GM19438 (cell line): ENCODE measurements around the gene CGNL1.

Experiments used
- ATAC-seq: cut with Tn5 transposase; IDR thresholded peaks from one replicate; pipeline ENCODE4 v1.9.1; 2021; ENCODE audit warnings: low read depth; ENCODE audit not compliant: unreplicated experiment

The CGNL1 gene

DNA sequence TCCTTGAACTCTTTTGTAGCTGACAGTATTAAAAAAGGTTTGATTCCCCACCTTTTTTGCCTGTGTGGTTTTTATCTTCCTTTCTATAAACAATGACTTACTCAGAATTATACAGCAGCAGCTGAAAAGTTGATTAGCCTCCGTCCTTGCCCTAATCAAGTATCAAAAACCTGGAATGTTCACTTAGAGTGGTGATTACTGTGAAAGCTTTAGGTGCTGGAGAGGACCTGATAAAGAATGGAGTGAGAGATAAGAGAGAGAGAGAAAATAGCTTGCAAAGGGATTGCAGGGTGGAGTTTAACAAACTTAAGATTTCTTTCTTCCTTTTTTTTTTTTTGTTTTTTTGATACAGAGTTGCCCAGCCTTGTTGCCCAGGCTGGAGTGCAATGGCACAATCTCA lies 6.7 kb downstream of the CGNL1 start:
- no peak for ATAC-seq

DNA sequence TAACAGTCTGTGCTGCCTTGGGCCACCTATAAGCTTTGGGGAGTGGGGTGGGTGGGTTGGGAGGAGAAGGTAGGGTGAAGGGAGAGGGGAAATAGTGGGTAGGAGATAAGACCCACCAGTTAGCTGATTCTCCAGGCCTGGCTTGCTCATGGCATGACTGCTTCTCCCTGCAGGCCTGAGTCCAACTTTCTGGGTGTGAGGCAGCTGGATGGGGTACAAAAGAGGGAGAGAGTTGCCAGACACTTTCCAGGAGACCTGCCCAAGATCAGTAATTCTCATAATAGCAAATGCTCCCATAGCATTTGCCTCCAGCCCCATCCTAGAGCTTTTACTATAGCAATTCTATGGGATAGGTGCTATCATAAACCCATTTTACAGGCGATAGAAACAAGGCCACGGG lies 7.7 kb downstream of the CGNL1 start:
- ATAC-seq: no peak

DNA sequence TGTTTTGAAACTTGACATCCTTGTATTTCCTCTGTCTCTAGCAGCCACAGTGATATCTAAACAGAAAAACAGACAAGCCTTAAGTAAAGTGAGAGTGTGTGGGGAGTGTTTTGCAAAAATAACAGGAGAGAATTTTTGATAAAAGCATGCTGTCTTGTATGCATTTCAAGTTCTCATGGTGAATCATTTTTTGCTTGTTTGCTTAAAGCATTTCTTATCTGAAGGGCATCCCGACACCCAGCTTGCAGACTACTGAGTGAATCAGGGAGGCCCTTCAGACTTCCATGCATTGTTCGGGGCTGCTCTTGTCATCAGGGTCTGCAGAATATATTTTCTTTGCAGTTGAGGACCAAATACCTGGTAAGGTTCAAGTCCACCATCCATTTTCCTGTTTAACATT lies 8.5 kb downstream of the CGNL1 start:
- ATAC-seq: no peak

- no peak for ATAC-seq
These were observed 9.7 kb downstream of the CGNL1 start for GRCh38 chr15:57385923-57386390.

- no peak for ATAC-seq
These were observed 10.7 kb downstream of the CGNL1 start for GRCh38 chr15:57386976-57387375.

GRCh38 chr15:57387564-57388076 lies 11.3 kb downstream of the CGNL1 start:
- no peak for ATAC-seq

- ATAC-seq: no peak
These were observed 12.2 kb downstream of the CGNL1 start for GRCh38 chr15:57388464-57388863.

DNA sequence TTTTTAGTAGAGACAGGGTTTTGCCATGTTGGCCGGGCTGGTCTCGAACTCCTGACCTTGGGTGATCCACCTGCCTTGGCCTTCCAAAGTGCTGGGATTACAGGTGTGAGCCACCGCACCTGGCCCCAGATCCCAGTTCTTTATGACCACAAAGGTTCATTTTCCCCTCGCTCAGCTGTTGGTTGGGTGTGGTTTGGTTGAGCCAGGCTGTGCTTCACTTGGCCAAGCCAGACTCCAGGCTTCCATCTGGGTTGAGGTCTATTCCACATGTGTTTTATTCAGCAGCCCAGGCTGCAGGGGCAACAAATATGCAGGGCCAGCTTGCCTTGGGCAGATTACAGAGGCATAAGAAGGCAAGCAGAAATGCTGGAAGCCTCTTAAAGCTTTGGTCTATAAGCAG lies 13.7 kb downstream of the CGNL1 start:
- no peak for ATAC-seq

GRCh38 chr15:57390583-57390982 lies 14.3 kb downstream of the CGNL1 start:
- ATAC-seq: no peak

DNA sequence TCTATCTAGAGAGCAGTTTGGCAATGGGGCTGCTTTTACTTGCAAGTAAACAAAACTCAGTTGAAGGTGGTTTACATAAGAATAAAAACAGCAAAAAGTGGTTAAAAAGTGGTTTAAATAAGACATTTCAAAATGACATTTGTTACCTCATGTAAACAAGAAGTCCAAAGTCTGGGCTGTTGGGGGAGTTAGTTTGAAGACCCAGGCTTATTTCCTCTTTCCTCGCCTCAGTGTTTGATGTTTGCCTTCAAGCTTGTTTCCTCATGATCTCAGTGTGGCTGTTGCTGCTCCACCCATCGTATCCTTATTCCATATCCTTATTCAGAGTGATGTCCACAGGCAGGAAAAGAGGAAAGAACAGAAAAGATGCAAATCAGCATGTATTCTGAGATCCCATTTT lies 15.2 kb downstream of the CGNL1 start:
- no peak for ATAC-seq

DNA sequence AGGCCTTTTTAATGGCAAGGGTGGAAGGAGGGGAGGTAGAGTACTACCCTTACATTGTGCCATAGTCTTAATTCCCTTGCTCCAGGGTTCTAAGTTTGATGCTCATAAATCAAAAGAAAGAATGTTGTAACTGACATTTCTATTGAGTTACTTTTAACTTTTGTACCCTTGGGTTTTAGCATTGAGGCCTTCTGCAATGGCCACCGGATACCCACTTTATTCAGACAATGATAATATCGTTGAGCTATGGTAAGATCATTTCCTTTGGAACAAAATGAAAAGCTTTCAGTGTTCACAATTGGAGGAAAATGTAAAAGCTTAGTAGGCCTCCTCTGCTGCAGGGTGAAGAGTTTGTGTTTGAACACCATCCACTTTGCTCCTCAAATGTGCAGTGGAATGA lies 16.8 kb downstream of the CGNL1 start:
- ATAC-seq: no peak

DNA sequence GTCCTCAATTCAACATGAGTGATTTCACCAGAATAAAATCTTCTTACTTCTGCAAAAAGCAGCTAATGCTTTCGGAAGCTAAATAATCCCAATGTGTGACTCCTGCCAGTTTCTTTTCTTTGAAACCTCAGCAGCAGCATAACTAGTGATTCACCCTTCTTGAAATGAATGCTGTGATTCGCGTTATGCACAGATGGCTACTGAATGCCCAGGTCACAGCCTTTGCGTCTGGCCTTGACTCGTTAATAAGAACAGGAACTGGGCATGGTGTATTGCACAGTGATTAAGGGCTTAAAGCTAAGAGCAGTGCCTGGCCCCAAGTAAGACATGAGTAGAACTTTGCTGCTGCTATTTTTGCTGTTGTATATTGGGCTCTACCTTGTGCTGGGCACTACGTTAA lies 19.0 kb downstream of the CGNL1 start:
- ATAC-seq: no peak

GRCh38 chr15:57398336-57398735 lies 22.0 kb downstream of the CGNL1 start:
- no peak for ATAC-seq

GRCh38 chr15:57401546-57401945 lies 25.2 kb downstream of the CGNL1 start:
- ATAC-seq: no peak

DNA sequence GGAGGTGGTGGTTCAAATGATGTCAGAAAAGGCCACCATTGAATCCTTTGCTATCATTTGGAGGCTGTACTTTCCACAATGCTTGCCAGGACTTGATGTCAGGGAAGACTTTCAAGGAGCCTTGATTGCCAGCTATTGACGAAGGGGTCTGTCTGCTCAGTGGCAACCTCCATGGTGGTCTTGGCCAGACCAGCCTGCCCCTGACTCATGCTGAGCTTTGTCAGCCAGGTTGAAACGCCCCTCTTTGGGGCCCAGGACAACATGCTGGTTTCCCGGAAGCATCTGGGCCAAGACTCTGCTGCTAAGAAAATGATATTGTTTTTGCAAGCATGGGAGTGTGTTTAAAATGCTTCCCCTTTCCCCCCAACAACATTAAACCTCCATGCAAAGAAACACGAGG lies 26.7 kb downstream of the CGNL1 start:
- no peak for ATAC-seq

- ATAC-seq: no peak
These were observed 27.4 kb downstream of the CGNL1 start for GRCh38 chr15:57403566-57404325.

DNA sequence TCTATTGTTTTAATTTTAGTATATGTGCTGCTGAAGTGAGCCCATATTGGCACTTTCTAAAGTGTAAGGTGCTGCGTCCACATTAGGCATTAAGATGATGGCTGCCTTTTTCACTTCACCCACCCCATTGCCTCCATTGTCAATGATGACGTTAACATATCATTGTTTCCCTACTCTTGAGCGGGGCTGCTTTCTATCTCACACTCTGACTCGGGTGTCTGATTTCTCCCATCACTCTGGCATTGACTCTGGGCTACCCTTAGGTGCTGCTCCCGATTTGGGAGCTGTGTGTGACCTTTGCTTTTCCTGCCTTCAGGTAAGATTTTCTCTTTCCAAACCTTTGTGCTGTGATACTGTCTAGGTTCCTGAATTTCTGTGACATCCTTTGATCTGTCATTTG lies 28.8 kb downstream of the CGNL1 start:
- ATAC-seq: no peak

DNA sequence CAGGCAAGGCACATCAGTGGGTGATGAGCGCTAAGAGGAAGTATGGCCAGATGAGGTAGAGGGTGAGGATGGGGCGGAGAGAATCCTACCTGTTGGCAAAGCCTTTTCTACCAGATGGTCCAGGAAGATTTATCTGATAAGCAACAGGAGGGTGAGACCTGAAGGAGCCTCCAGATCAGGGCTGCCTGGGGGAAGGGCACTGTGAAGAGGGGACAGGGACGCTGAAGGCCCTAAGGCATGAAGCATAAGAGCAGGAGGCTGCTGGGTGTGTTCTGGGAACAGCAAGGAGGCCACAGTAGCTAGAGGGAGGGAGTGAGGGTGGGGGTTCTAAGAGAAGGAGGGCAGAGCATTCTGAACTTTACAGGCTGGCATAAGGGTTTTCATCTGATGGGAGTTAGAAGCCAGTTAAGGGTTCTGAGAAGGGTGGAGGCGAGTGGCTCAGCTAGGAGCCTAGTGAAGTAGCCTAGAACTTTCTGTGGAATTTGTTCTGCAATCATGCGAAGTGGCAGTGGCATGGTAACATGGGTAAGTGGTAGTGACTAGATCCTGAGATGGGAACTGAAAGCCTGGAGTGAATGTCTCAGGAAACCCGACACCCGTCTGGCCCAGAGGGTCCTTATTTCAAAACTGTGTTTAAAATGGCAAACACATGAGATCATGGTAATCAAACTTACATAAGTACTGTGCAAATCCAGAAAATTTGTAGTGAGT lies 29.9 kb downstream of the CGNL1 start:
- no peak for ATAC-seq

- no peak for ATAC-seq
These were observed 34.1 kb downstream of the CGNL1 start for GRCh38 chr15:57410373-57410772.

- no peak for ATAC-seq
These were observed 35.9 kb downstream of the CGNL1 start for GRCh38 chr15:57411945-57412768.

- ATAC-seq: no peak
These were observed 39.3 kb downstream of the CGNL1 start for GRCh38 chr15:57415602-57416001.
